HEK293T (cell line): ENCODE measurements around the gene SLC13A3.

Experiments
- ARNT ChIP-seq: fragments of 450-650 bp; IDR thresholded peaks from 2 replicates; pipeline ENCODE4 v1.6.1; 2017; ENCODE audit warnings: mild to moderate bottlenecking
- BHLHE40 ChIP-seq: fragments of 450-650 bp; IDR thresholded peaks from 2 replicates; pipeline ENCODE4 v1.6.1; 2016; ENCODE audit warnings: mild to moderate bottlenecking, moderate library complexity, borderline replicate concordance
- FOXK2 ChIP-seq: fragments of 450-650 bp; IDR thresholded peaks from 2 replicates; pipeline ENCODE4 v1.6.1; 2016; ENCODE audit warnings: mild to moderate bottlenecking
- FOXM1 ChIP-seq: fragments of 450-650 bp; IDR thresholded peaks from 2 replicates; pipeline ENCODE4 v1.6.1; 2017; ENCODE audit warnings: mild to moderate bottlenecking, borderline replicate concordance
- HDGF ChIP-seq: fragments of 450-650 bp; IDR thresholded peaks from 2 replicates; pipeline ENCODE4 v1.6.1; 2017; ENCODE audit warnings: antibody characterized with exemption, borderline replicate concordance
- SP1 ChIP-seq: fragments of 450-650 bp; IDR thresholded peaks from 2 replicates; pipeline ENCODE4 v1.6.1; 2017

DNA sequence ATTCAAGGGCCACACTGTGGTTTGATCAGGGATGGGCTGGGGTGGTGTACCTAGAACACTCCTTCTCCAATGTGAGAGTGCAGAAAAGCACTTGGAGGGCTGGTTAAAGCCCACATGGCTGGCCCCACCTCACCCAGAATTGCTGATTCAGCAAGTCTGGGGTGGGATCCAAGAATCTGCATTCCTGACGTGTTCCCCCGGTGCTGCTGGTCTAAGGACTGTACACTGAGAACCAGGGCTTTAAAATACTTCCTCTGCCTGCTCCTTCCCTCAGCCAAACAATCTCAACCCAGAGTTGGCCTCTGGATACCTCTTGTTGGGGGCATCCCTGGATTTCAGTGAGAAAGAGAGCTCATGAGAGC, 87.4 kb downstream of the SLC13A3 start:
- TF ChIP-seq HDGF = no peak
- TF ChIP-seq BHLHE40 = no peak
- TF ChIP-seq SP1 = no peak
- no peak for TF ChIP-seq ARNT
- no peak for TF ChIP-seq FOXK2
- no peak for TF ChIP-seq FOXM1
